HEK293T (cell line): ENCODE results near the gene SMAD6.
A peak's percentile ranks its signal among the peaks of the same experiment; 100 is the strongest.

Source experiments
- CTCF ChIA-PET: fragments of 350-600 bp; formaldehyde crosslinking; extraction: SDS; loops from one replicate; lab custom pipeline; 2021; ENCODE audit warnings: antibody characterized with exemption, inconsistent platforms; lab: Yijun Ruan, JAX
- POLR2A ChIA-PET: fragments of 350-600 bp; formaldehyde crosslinking; extraction: SDS; loops from one replicate; lab custom pipeline; 2020; ENCODE audit warnings: antibody characterized with exemption, inconsistent platforms; lab: Yijun Ruan, JAX
- DNase-seq: peaks from one replicate; pipeline ENCODE4 v3.0.0; 2012; ENCODE audit warnings: mixed read lengths; ENCODE audit errors: extremely low spot score
- ARNT ChIP-seq: fragments of 450-650 bp; IDR thresholded peaks from 2 replicates; pipeline ENCODE4 v1.6.1; 2017; ENCODE audit warnings: mild to moderate bottlenecking
- BHLHE40 ChIP-seq: fragments of 450-650 bp; IDR thresholded peaks from 2 replicates; pipeline ENCODE4 v1.6.1; 2016; ENCODE audit warnings: mild to moderate bottlenecking, moderate library complexity, borderline replicate concordance
- CTBP1 ChIP-seq: fragments of 450-650 bp; IDR thresholded peaks from 2 replicates; pipeline ENCODE4 v1.6.1; 2016; ENCODE audit warnings: borderline replicate concordance
- ELF4 ChIP-seq: fragments of 450-650 bp; IDR thresholded peaks from 2 replicates; pipeline ENCODE4 v1.6.1; 2017; ENCODE audit warnings: antibody characterized with exemption
- FOXA1 ChIP-seq: fragments of 450-650 bp; IDR thresholded peaks from 2 replicates; pipeline ENCODE4 v1.6.1; 2016; ENCODE audit warnings: mild to moderate bottlenecking
- FOXK2 ChIP-seq: fragments of 450-650 bp; IDR thresholded peaks from 2 replicates; pipeline ENCODE4 v1.6.1; 2016; ENCODE audit warnings: mild to moderate bottlenecking
- FOXM1 ChIP-seq: fragments of 450-650 bp; IDR thresholded peaks from 2 replicates; pipeline ENCODE4 v1.6.1; 2017; ENCODE audit warnings: mild to moderate bottlenecking, borderline replicate concordance
- HDGF ChIP-seq: fragments of 450-650 bp; IDR thresholded peaks from 2 replicates; pipeline ENCODE4 v1.6.1; 2017; ENCODE audit warnings: antibody characterized with exemption, borderline replicate concordance
- L3MBTL2 ChIP-seq: fragments of 450-650 bp; conservative IDR thresholded peaks from 2 replicates; pipeline ENCODE4 v1.6.1; 2016; ENCODE audit warnings: mild to moderate bottlenecking
- LEF1 ChIP-seq: fragments of 450-650 bp; IDR thresholded peaks from 2 replicates; pipeline ENCODE4 v1.6.1; 2017; ENCODE audit warnings: mild to moderate bottlenecking, borderline replicate concordance
- NFRKB ChIP-seq: fragments of 450-650 bp; IDR thresholded peaks from 2 replicates; pipeline ENCODE4 v1.6.1; 2016; ENCODE audit warnings: mild to moderate bottlenecking, moderate library complexity
- SP1 ChIP-seq: fragments of 450-650 bp; IDR thresholded peaks from 2 replicates; pipeline ENCODE4 v1.6.1; 2017
- SUZ12 ChIP-seq: fragments of 450-650 bp; IDR thresholded peaks from 2 replicates; pipeline ENCODE4 v1.6.1; 2016; ENCODE audit warnings: mild to moderate bottlenecking
- TARDBP ChIP-seq: fragments of 450-650 bp; IDR thresholded peaks from 2 replicates; pipeline ENCODE4 v1.6.1; 2016
- ZNF384 ChIP-seq: fragments of 450-650 bp; IDR thresholded peaks from 2 replicates; pipeline ENCODE4 v1.6.1; 2016
- TF ChIP-seq, protein P1 (sequence below): fragments of 450-650 bp; IDR thresholded peaks from 2 replicates; pipeline ENCODE4 v1.6.1; 2016

The SMAD6 gene

DNA sequence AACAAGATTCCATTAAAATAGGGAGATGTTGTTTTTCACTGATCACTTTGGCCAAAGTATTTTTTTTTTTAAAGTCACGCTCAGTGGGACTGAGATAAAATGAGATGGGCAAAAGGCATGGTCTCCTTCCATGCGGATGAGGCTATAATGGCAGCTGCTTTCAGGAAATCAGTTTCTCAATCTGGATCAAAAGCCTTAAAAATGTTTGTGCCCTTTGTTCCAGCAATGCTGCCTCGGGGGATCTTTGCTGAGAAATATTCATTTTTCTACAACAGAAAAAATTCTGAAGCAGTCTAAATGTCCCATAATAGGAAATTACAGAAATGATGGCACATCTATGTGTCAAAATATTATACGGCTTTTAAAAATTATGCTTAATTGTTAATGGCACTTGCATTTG, 97.2 kb downstream of the SMAD6 start:
- no peak for TF ChIP-seq ZNF384
- no peak for TF ChIP-seq HDGF
- TF ChIP-seq BHLHE40 = no peak
- no peak for TF ChIP-seq FOXM1
- TF ChIP-seq FOXA1 = no peak
- no peak for TF ChIP-seq TARDBP
- TF ChIP-seq SP1 = no peak
- no peak for TF ChIP-seq LEF1
- no peak for TF ChIP-seq NFRKB
- no peak for TF ChIP-seq L3MBTL2
- no peak for DNase-seq
- POLR2A ChIA-PET = no interaction called here
- CTCF ChIA-PET = interaction anchor here (0.6 to 2.1 kb wide), 3 partner anchors 10 to 52 kb away, joined by 3 to 7 read pairs (median 4); no protein-coding TSS in a partner anchor

GRCh38 chr15:66800584-66801235, 98.7 kb downstream of the SMAD6 start:
- CTCF ChIA-PET = no interaction called here
- POLR2A ChIA-PET = no interaction called here
- no peak for DNase-seq
- TF ChIP-seq FOXM1 = no peak
- TF ChIP-seq, protein P1, sequence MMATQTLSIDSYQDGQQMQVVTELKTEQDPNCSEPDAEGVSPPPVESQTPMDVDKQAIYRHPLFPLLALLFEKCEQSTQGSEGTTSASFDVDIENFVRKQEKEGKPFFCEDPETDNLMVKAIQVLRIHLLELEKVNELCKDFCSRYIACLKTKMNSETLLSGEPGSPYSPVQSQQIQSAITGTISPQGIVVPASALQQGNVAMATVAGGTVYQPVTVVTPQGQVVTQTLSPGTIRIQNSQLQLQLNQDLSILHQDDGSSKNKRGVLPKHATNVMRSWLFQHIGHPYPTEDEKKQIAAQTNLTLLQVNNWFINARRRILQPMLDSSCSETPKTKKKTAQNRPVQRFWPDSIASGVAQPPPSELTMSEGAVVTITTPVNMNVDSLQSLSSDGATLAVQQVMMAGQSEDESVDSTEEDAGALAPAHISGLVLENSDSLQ = no peak

DNA sequence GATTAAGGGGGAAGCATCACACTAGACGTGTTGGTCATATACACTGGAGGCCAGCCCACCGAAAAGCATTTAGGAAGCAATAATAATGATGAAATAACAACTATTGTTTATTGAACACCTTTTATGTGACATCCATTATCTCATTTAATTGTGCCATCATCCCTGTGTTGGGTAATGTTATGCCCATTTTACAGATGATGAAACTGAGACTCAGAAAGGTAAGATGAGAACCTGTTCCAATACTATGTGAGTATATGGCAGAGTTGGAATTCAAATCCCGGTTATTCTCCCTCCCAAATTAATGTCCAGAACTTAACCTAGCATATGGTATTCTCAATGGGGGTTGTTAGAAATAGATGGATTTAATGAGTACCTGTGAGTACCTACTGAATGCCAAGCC, 99.2 kb downstream of the SMAD6 start:
- CTCF ChIA-PET = no interaction called here
- POLR2A ChIA-PET = no interaction called here
- no peak for DNase-seq
- TF ChIP-seq ELF4 (no peak), ARNT (no peak), ZNF384 (no peak), TARDBP (no peak), NFRKB (no peak), LEF1 (no peak), BHLHE40 (no peak)
- TF ChIP-seq, protein P1 = no peak

GRCh38 chr15:66802025-66803001, 100.3 kb downstream of the SMAD6 start:
- no peak for TF ChIP-seq L3MBTL2
- TF ChIP-seq, protein P1 = no peak
- no peak for TF ChIP-seq TARDBP
- no peak for TF ChIP-seq LEF1
- no peak for TF ChIP-seq ZNF384
- no peak for TF ChIP-seq ARNT
- no peak for TF ChIP-seq ELF4
- no peak for TF ChIP-seq SP1
- TF ChIP-seq BHLHE40 = no peak
- no peak for TF ChIP-seq FOXA1
- ChIA-PET CTCF (interaction anchor here (1.6 kb wide), 1 partner anchor 49 kb away, joined by 4 read pairs; no protein-coding TSS in a partner anchor), POLR2A (interaction anchor here (1.7 kb wide), 1 partner anchor 49 kb away, joined by 7 read pairs; no protein-coding TSS in a partner anchor)
- DNase-seq = no peak

- ChIA-PET CTCF (interaction anchor here (0.6 to 1.6 kb wide), 2 partner anchors 48 to 127 kb away, joined by 4 to 7 read pairs; no protein-coding TSS in a partner anchor), POLR2A (interaction anchor here (0.6 to 1.7 kb wide), 2 partner anchors 19 to 48 kb away, joined by 3 to 7 read pairs; no protein-coding TSS in a partner anchor)
- peak; percentile 73 for DNase-seq
- TF ChIP-seq CTBP1 (no peak), SP1 (no peak), L3MBTL2 (no peak), BHLHE40 (no peak), SUZ12 (no peak), FOXM1 (no peak), FOXA1 (no peak), FOXK2 (no peak), TARDBP (no peak), ZNF384 (no peak), ARNT (no peak), ELF4 (no peak)
Measured at GRCh38 chr15:66803182-66803729, 101.2 kb downstream of the SMAD6 start.

DNA sequence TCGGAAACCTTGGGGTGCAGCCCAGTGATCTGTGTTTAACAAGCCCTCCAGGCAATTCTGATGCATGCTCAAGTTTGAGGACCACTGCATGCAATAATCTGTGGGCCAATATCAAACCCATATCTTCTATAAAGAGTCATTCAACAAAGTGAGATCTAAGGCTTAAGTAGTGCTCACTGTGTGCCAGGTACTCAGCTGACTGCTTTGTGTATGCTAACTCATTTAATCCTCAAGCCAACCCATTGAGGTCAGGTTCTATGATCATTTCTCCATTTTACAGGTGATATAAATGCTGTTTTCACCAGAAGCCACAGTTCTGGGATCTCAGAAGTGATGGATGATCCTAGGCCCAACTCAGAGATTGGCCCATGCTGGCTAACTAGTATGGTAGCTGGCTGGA, 101.7 kb downstream of the SMAD6 start:
- TF ChIP-seq CTBP1 = no peak
- TF ChIP-seq SUZ12 = no peak
- TF ChIP-seq TARDBP = no peak
- TF ChIP-seq HDGF = no peak
- TF ChIP-seq SP1 = no peak
- no peak for TF ChIP-seq L3MBTL2
- no peak for TF ChIP-seq ELF4
- TF ChIP-seq FOXA1 = no peak
- POLR2A ChIA-PET = interaction anchor here (0.6 to 1.7 kb wide), 2 partner anchors 19 to 47 kb away, joined by 3 to 7 read pairs; no protein-coding TSS in a partner anchor
- CTCF ChIA-PET = interaction anchor here (0.6 to 1.6 kb wide), 2 partner anchors 47 to 126 kb away, joined by 4 to 7 read pairs; no protein-coding TSS in a partner anchor
- no peak for DNase-seq
